Measurements from ENCODE around the gene STAT5B. TPM values are rescaled to one million over a fixed set of nuclear protein-coding genes. Genes with fewer than 3 reads are reported as not detected.
"Not testable (repeated sequence)": the region's sequence is repeated elsewhere in the genome, so short reads cannot be mapped to it uniquely, and the experiment has no call there.

The STAT5B gene
- total RNA-seq: 60.2 TPM

- Histone ChIP-seq H3K9me3 (ENCODE audit: low read depth, low read length) (no peaks in the 10 kb centered on the region), H3K27me3 (ENCODE audit: insufficient read depth, low read length) (no peaks in the 10 kb centered on the region), H3K4me1 (ENCODE audit: insufficient read depth, low read length) (peaks cover 42% of the 10 kb centered on the region), H3K4me3 (ENCODE audit: low read length) (peak within 1 kb of the TSS; percentile 62)
Measured at GRCh38 chr17:42276359-42276608, at the start of gene STAT5B. STAT5B (minus strand) TSS chr17:42276391; CDS start chr17:42232127, 44,264 bp downstream.

- Histone ChIP-seq H3K27me3 (ENCODE audit: insufficient read depth, low read length) (no peaks in the 10 kb centered on the region), H3K4me3 (ENCODE audit: low read length) (no peak overlapping the region), H3K4me1 (ENCODE audit: insufficient read depth, low read length) (peaks cover 19% of the 10 kb centered on the region), H3K9me3 (ENCODE audit: low read depth, low read length) (no peaks in the 10 kb centered on the region)
Measured at GRCh38 chr17:42325026-42325425, 48.8 kb upstream of the STAT5B start.

- Histone ChIP-seq H3K4me3 (ENCODE audit: low read length) (no peak overlapping the region), H3K27me3 (ENCODE audit: insufficient read depth, low read length) (no peaks in the 10 kb centered on the region), H3K4me1 (ENCODE audit: insufficient read depth, low read length) (peaks cover 28% of the 10 kb centered on the region), H3K9me3 (ENCODE audit: low read depth, low read length) (no peaks in the 10 kb centered on the region)
Measured at GRCh38 chr17:42323268-42323773, 47.1 kb upstream of the STAT5B start.

GRCh38 chr17:42322382-42323267, 46.4 kb upstream of the STAT5B start:
- Histone ChIP-seq H3K27me3 (ENCODE audit: insufficient read depth, low read length) (no peaks in the 10 kb centered on the region), H3K4me3 (ENCODE audit: low read length) (no peak overlapping the region), H3K9me3 (ENCODE audit: low read depth, low read length) (no peaks in the 10 kb centered on the region), H3K4me1 (ENCODE audit: insufficient read depth, low read length) (peaks cover 28% of the 10 kb centered on the region)

GRCh38 chr17:42321555-42321954, 45.4 kb upstream of the STAT5B start:
- Histone ChIP-seq H3K4me1 (ENCODE audit: insufficient read depth, low read length) (peaks cover 35% of the 10 kb centered on the region), H3K4me3 (ENCODE audit: low read length) (no peak overlapping the region), H3K27me3 (ENCODE audit: insufficient read depth, low read length) (no peaks in the 10 kb centered on the region), H3K9me3 (ENCODE audit: low read depth, low read length) (no peaks in the 10 kb centered on the region)

- not testable (repeated sequence) for H3K27me3 ChIP-seq (ENCODE audit: insufficient read depth, low read length); H3K4me3 ChIP-seq (ENCODE audit: low read length); H3K9me3 ChIP-seq (ENCODE audit: low read depth, low read length)
- peaks cover 67% of the 10 kb centered on the region for H3K4me1 ChIP-seq (ENCODE audit: insufficient read depth, low read length)
Measured at GRCh38 chr17:42317967-42318366, 41.8 kb upstream of the STAT5B start.

- H3K27me3 ChIP-seq (ENCODE audit: insufficient read depth, low read length): no peaks in the 10 kb centered on the region
- H3K9me3 ChIP-seq (ENCODE audit: low read depth, low read length): no peaks in the 10 kb centered on the region
- no peak overlapping the region for H3K4me3 ChIP-seq (ENCODE audit: low read length)
- peaks cover 68% of the 10 kb centered on the region for H3K4me1 ChIP-seq (ENCODE audit: insufficient read depth, low read length)
Measured at GRCh38 chr17:42317266-42317845, 41.2 kb upstream of the STAT5B start.

- H3K4me1 ChIP-seq (ENCODE audit: insufficient read depth, low read length): peaks cover 74% of the 10 kb centered on the region
- H3K27me3 ChIP-seq (ENCODE audit: insufficient read depth, low read length): no peaks in the 10 kb centered on the region
- H3K4me3 ChIP-seq (ENCODE audit: low read length): no peak overlapping the region
- no peaks in the 10 kb centered on the region for H3K9me3 ChIP-seq (ENCODE audit: low read depth, low read length)
Measured at GRCh38 chr17:42316755-42317154, 40.6 kb upstream of the STAT5B start.

GRCh38 chr17:42315402-42316156, 39.4 kb upstream of the STAT5B start:
- Histone ChIP-seq H3K4me1 (ENCODE audit: insufficient read depth, low read length) (peaks cover 79% of the 10 kb centered on the region), H3K4me3 (ENCODE audit: low read length) (no peak overlapping the region), H3K27me3 (ENCODE audit: insufficient read depth, low read length) (no peaks in the 10 kb centered on the region), H3K9me3 (ENCODE audit: low read depth, low read length) (no peaks in the 10 kb centered on the region)

GRCh38 chr17:42313773-42314566, 37.8 kb upstream of the STAT5B start:
- Histone ChIP-seq H3K27me3 (ENCODE audit: insufficient read depth, low read length) (no peaks in the 10 kb centered on the region), H3K4me3 (ENCODE audit: low read length) (no peak overlapping the region), H3K4me1 (ENCODE audit: insufficient read depth, low read length) (peaks cover 64% of the 10 kb centered on the region), H3K9me3 (ENCODE audit: low read depth, low read length) (no peaks in the 10 kb centered on the region)

- H3K9me3 ChIP-seq (ENCODE audit: low read depth, low read length): no peaks in the 10 kb centered on the region
- no peak overlapping the region for H3K4me3 ChIP-seq (ENCODE audit: low read length)
- peaks cover 64% of the 10 kb centered on the region for H3K4me1 ChIP-seq (ENCODE audit: insufficient read depth, low read length)
- no peaks in the 10 kb centered on the region for H3K27me3 ChIP-seq (ENCODE audit: insufficient read depth, low read length)
Measured at GRCh38 chr17:42313389-42313772, 37.2 kb upstream of the STAT5B start.

GRCh38 chr17:42312285-42313130, 36.3 kb upstream of the STAT5B start:
- Histone ChIP-seq H3K4me1 (ENCODE audit: insufficient read depth, low read length) (peaks cover 64% of the 10 kb centered on the region), H3K4me3 (ENCODE audit: low read length) (no peak overlapping the region), H3K27me3 (ENCODE audit: insufficient read depth, low read length) (no peaks in the 10 kb centered on the region), H3K9me3 (ENCODE audit: low read depth, low read length) (no peaks in the 10 kb centered on the region)

- Histone ChIP-seq H3K4me1 (ENCODE audit: insufficient read depth, low read length) (peaks cover 59% of the 10 kb centered on the region), H3K4me3 (ENCODE audit: low read length) (no peak overlapping the region), H3K9me3 (ENCODE audit: low read depth, low read length) (no peaks in the 10 kb centered on the region), H3K27me3 (ENCODE audit: insufficient read depth, low read length) (no peaks in the 10 kb centered on the region)
Measured at GRCh38 chr17:42312035-42312284, 35.8 kb upstream of the STAT5B start.

Measured in mononuclear cell (primary cell).